ENCODE data around the gene SHMT1.
"Not testable (repeated sequence)": the region's sequence is repeated elsewhere in the genome, so short reads cannot be mapped to it uniquely, and the experiment has no call there.

GRCh38 chr17:18411377-18411864 lies 48.1 kb upstream of the SHMT1 start:
- TF ChIP-seq CTCF, POLR2A (IDR thresholded peaks at IDR 0.05): not testable (repeated sequence)
